ENCODE measurements around the gene GALNTL6.

- TF ChIP-seq CTCF (IDR thresholded peaks at IDR 0.05) (no peak), EZH2 (IDR thresholded peaks at IDR 0.05; ENCODE audit: borderline replicate concordance, insufficient read depth, low read depth, low read length, poor library complexity, severe bottlenecking) (no peak)
Observed at GRCh38 chr4:172776203-172776861, 963.1 kb downstream of the GALNTL6 start.
